ENCODE measurements around the gene PAPSS2. TPM values are rescaled to one million over a fixed set of nuclear protein-coding genes. Genes with fewer than 3 reads are reported as not detected.

The PAPSS2 gene
- total RNA-seq, 4 donors from 2014 or later = 4.4 to 20.1 (median 14.1) TPM

- no peak for ATAC-seq
- Histone ChIP-seq H3K4me1 (peaks cover 0 to 32% (median 3%) of the 10 kb centered on the region in 3 donors), H3K9me3 (no peaks in the 10 kb centered on the region), H3K27me3 (peaks cover 16% of the 10 kb centered on the region), H3K27ac (peak overlapping the region in 2 of 4 donors; percentile 40 to 80), H3K4me3 (no peak overlapping the region), H3K36me3 (no peaks in the 10 kb centered on the region)
- no peak for TF ChIP-seq POLR2AphosphoS5 (IDR thresholded peaks at IDR 0.05)
- TF ChIP-seq POLR2A (IDR thresholded peaks at IDR 0.05) = no peak
- TF ChIP-seq EP300 (IDR thresholded peaks at IDR 0.05) = no peak
- TF ChIP-seq CTCF (IDR thresholded peaks at IDR 0.05) = peak; percentile 38 to 79 (median 64)
- WGBS, 2 donors (ENCODE audit: low coverage in 1 of 2) = 35 to 100% methylated on average over 2 to 4 of the region's 4 CpGs
Observed at GRCh38 chr10:87656431-87657072, 3.1 kb upstream of the PAPSS2 start.

GRCh38 chr10:87657371-87657770, 2.3 kb upstream of the PAPSS2 start:
- Histone ChIP-seq H3K27ac (peak overlapping the region in 2 of 4 donors; percentile 40 to 80), H3K4me1 (peaks cover 0 to 39% (median 3%) of the 10 kb centered on the region in 3 donors), H3K9me3 (no peaks in the 10 kb centered on the region), H3K4me3 (no peak overlapping the region), H3K27me3 (peaks cover 24% of the 10 kb centered on the region), H3K36me3 (no peaks in the 10 kb centered on the region)
- TF ChIP-seq EP300 (IDR thresholded peaks at IDR 0.05) (no peak), POLR2AphosphoS5 (IDR thresholded peaks at IDR 0.05) (no peak), POLR2A (IDR thresholded peaks at IDR 0.05) (no peak), CTCF (IDR thresholded peaks at IDR 0.05) (no peak)
- peak; percentile 35 for ATAC-seq
- 50 to 67% methylated on average over 4 to 5 of the region's 5 CpGs for WGBS, 2 donors (ENCODE audit: low coverage in 1 of 2)

- Histone ChIP-seq H3K4me1 (peaks cover 0 to 41% (median 3%) of the 10 kb centered on the region in 3 donors), H3K36me3 (no peaks in the 10 kb centered on the region), H3K9me3 (no peaks in the 10 kb centered on the region), H3K4me3 (no peak overlapping the region), H3K27ac (peak overlapping the region in 1 of 4 donors; percentile 80), H3K27me3 (peaks cover 26% of the 10 kb centered on the region)
- no peak for ATAC-seq
- TF ChIP-seq POLR2A (IDR thresholded peaks at IDR 0.05) = no peak
- no peak for TF ChIP-seq POLR2AphosphoS5 (IDR thresholded peaks at IDR 0.05)
- no peak for TF ChIP-seq CTCF (IDR thresholded peaks at IDR 0.05)
- 68 to 81% methylated on average over 5 of the region's 5 CpGs for WGBS, 2 donors (ENCODE audit: low coverage in 1 of 2)
Observed at GRCh38 chr10:87658321-87658795, 1.3 kb upstream of the PAPSS2 start.

GRCh38 chr10:87658858-87659555, 671 bp upstream of the PAPSS2 start:
- H3K4me1 ChIP-seq = peaks cover 0 to 41% (median 3%) of the 10 kb centered on the region in 3 donors
- no peaks in the 10 kb centered on the region for H3K9me3 ChIP-seq
- peaks cover 30% of the 10 kb centered on the region for H3K27me3 ChIP-seq
- 80 to 83% methylated on average over 1 to 3 of the region's 15 CpGs for WGBS, 2 donors (ENCODE audit: low coverage in 1 of 2)
- TF ChIP-seq EP300 (IDR thresholded peaks at IDR 0.05) (no peak), POLR2A (IDR thresholded peaks at IDR 0.05) (no peak), CTCF (IDR thresholded peaks at IDR 0.05) (no peak), POLR2AphosphoS5 (IDR thresholded peaks at IDR 0.05) (no peak)
- peak overlapping the region in 3 of 4 donors; percentile 76 to 80 (median 76) for H3K27ac ChIP-seq
- H3K4me3 ChIP-seq = peak overlapping the region; percentile 39 to 80
- H3K36me3 ChIP-seq = no peaks in the 10 kb centered on the region
- peak; percentile 12 for ATAC-seq
